Small intestine (tissue), 7 donors: ENCODE results near the gene ZIM2. TPM values are rescaled to one million over a fixed set of nuclear protein-coding genes. Genes with fewer than 3 reads are reported as not detected.
A peak's percentile ranks its signal among the peaks of the same experiment; 100 is the strongest.

Experiments used
- DNase-seq, 2 donors: peaks; one replicate each; pipeline versions ENCODE4 v3.0.0 to v3.0.0-alpha.2; 2013
- FAIRE-seq: peaks from 2 replicates; lab custom pipeline; 2012; peaks lifted over from hg19 to GRCh38; lab: Jason Lieb, UNC
- H3K27ac ChIP-seq, 3 donors: one replicate each; pipeline ENCODE4 v1.5.1; 2013; ENCODE audit warnings: low read length in 2 of 3, mild to moderate bottlenecking in 2 of 3, control low read depth in 1 of 3, inconsistent platforms in 1 of 3, low read depth in 1 of 3, moderate library complexity in 1 of 3
- H3K27me3 ChIP-seq, 3 donors: one replicate each; pipeline ENCODE4 v1.6.1; 2013; ENCODE audit warnings: low read length in 3 of 3, inconsistent platforms in 1 of 3; ENCODE audit not compliant: control insufficient read depth in 3 of 3, insufficient read depth in 3 of 3
- H3K36me3 ChIP-seq, 3 donors: one replicate each; pipeline ENCODE4 v1.6.1; 2013; ENCODE audit warnings: low read length in 3 of 3, inconsistent platforms in 1 of 3, low read depth in 1 of 3, mild to moderate bottlenecking in 1 of 3, moderate library complexity in 1 of 3; ENCODE audit not compliant: control insufficient read depth in 3 of 3, insufficient read depth in 2 of 3
- H3K4me1 ChIP-seq, 3 donors: one replicate each; pipeline ENCODE4 v1.6.1; 2013; ENCODE audit warnings: low read length in 2 of 3, inconsistent platforms in 1 of 3, low read depth in 1 of 3, mild to moderate bottlenecking in 1 of 3, moderate library complexity in 1 of 3; ENCODE audit not compliant: control insufficient read depth in 3 of 3, insufficient read depth in 2 of 3
- H3K4me3 ChIP-seq, 3 donors: one replicate each; pipeline ENCODE4 v1.5.1; 2013; ENCODE audit warnings: low read length in 3 of 3, control low read depth in 1 of 3, inconsistent platforms in 1 of 3, low read depth in 1 of 3, mild to moderate bottlenecking in 1 of 3, moderate library complexity in 1 of 3
- H3K9me3 ChIP-seq, 2 donors: one replicate each; pipeline ENCODE4 v1.6.1; 2013; ENCODE audit warnings: low read depth in 1 of 2, low read length in 1 of 2; ENCODE audit not compliant: control insufficient read depth in 2 of 2, insufficient read depth in 1 of 2
- WGBS, 3 donors: extraction: QIAGEN DNeasy Blood & Tissue Kit; methylation state at CpG; one replicate each; pipeline ENCODE4 v1.1.7; 2013; 5-methylcytosine and 5-hydroxymethylcytosine counted together
- polyA plus RNA-seq, 4 donors: library from polyadenylated mRNA; stranded (reverse) in 3 of 4; unstranded in 1 of 4; fragments of 200-250 nt in 3 of 4; fragments of 120-200 nt in 1 of 4; gene quantifications; one replicate each; pipeline versions ENCODE4 v1.2.1 to v1.2.3, GENCODE V29; 2013
- donor health status: healthy with polysubstance abuse.
- donor health status: control.
- donor health status: control.
- donor health status: Bipolar disorder and iron deficiency.
- donor health status: healthy.

ZIM2 gene
- polyA plus RNA-seq, 4 donors: 0.30 TPM; not detected in 3

- peaks cover 0 to 1% of the 10 kb centered on the region in 2 donors for H3K9me3 ChIP-seq
- peaks cover 0 to 2% (median 0%) of the 10 kb centered on the region in 3 donors for H3K36me3 ChIP-seq
- FAIRE-seq (no peak), DNase-seq (no peak)
- H3K4me3 ChIP-seq: no peak overlapping the region
- no peaks in the 10 kb centered on the region for H3K4me1 ChIP-seq
- WGBS, 3 donors: 55 to 84% (median 69%) methylated on average over 6 of the region's 6 CpGs
- no peaks in the 10 kb centered on the region for H3K27me3 ChIP-seq
- no peak overlapping the region for H3K27ac ChIP-seq
Observed at GRCh38 chr19:56811480-56811879, 29.0 kb downstream of the ZIM2 start.

GRCh38 chr19:56810260-56810659, 30.3 kb downstream of the ZIM2 start:
- Histone ChIP-seq H3K4me3 (no peak overlapping the region), H3K27me3 (no peaks in the 10 kb centered on the region), H3K36me3 (peaks cover 0 to 2% (median 0%) of the 10 kb centered on the region in 3 donors), H3K27ac (no peak overlapping the region), H3K4me1 (no peaks in the 10 kb centered on the region), H3K9me3 (peaks cover 0 to 1% of the 10 kb centered on the region in 2 donors)
- DNase-seq (no peak), FAIRE-seq (no peak)
- 88 to 91% (median 90%) methylated on average over 1 of the region's 1 CpG for WGBS, 3 donors

GRCh38 chr19:56808717-56809392, 31.7 kb downstream of the ZIM2 start:
- Histone ChIP-seq H3K27ac (no peak overlapping the region), H3K27me3 (no peaks in the 10 kb centered on the region), H3K36me3 (no peaks in the 10 kb centered on the region), H3K9me3 (peaks cover 6 to 7% of the 10 kb centered on the region in 2 donors), H3K4me3 (no peak overlapping the region), H3K4me1 (no peaks in the 10 kb centered on the region)
- no peak for DNase-seq
- FAIRE-seq: no peak
- WGBS, 3 donors: 78 to 86% (median 82%) methylated on average over 3 of the region's 3 CpGs

GRCh38 chr19:56806639-56807038, 33.9 kb downstream of the ZIM2 start:
- Histone ChIP-seq H3K27me3 (no peaks in the 10 kb centered on the region), H3K9me3 (peaks cover 7 to 20% of the 10 kb centered on the region in 2 donors), H3K36me3 (no peaks in the 10 kb centered on the region), H3K4me1 (no peaks in the 10 kb centered on the region), H3K4me3 (no peak overlapping the region), H3K27ac (no peak overlapping the region)
- DNase-seq: no peak
- FAIRE-seq: no peak

- DNase-seq: no peak
- Histone ChIP-seq H3K27me3 (no peaks in the 10 kb centered on the region), H3K9me3 (peaks cover 0 to 1% of the 10 kb centered on the region in 2 donors), H3K36me3 (no peaks in the 10 kb centered on the region), H3K4me3 (no peak overlapping the region), H3K27ac (no peak overlapping the region), H3K4me1 (no peaks in the 10 kb centered on the region)
- WGBS, 3 donors: 75 to 77% (median 77%) methylated on average over 4 of the region's 4 CpGs
- FAIRE-seq: no peak
Observed at GRCh38 chr19:56778351-56778750, 62.2 kb downstream of the ZIM2 start.

GRCh38 chr19:56769650-56770049, 70.9 kb downstream of the ZIM2 start:
- WGBS, 3 donors: 86 to 94% (median 86%) methylated on average over 4 of the region's 4 CpGs
- no peaks in the 10 kb centered on the region for H3K36me3 ChIP-seq
- no peak overlapping the region for H3K4me3 ChIP-seq
- no peak overlapping the region for H3K27ac ChIP-seq
- FAIRE-seq: no peak
- no peaks in the 10 kb centered on the region for H3K4me1 ChIP-seq
- H3K27me3 ChIP-seq: no peaks in the 10 kb centered on the region
- H3K9me3 ChIP-seq: peaks cover 2 to 4% of the 10 kb centered on the region in 2 donors
- no peak for DNase-seq

- Histone ChIP-seq H3K27ac (no peak overlapping the region), H3K27me3 (no peaks in the 10 kb centered on the region), H3K36me3 (no peaks in the 10 kb centered on the region), H3K4me1 (no peaks in the 10 kb centered on the region), H3K4me3 (peak overlapping the region in 1 of 3 donors; percentile 54), H3K9me3 (peaks cover 0 to 7% of the 10 kb centered on the region in 2 donors)
- no peak for FAIRE-seq
- 5 to 24% (median 17%) methylated on average over 28 of the region's 28 CpGs for WGBS, 3 donors
- DNase-seq: peak in 1 of 2 donors; percentile 78
Observed at GRCh38 chr19:56765137-56765536, 75.4 kb downstream of the ZIM2 start.

- WGBS, 3 donors: 20 to 56% (median 53%) methylated on average over 1 of the region's 1 CpG
- Histone ChIP-seq H3K4me3 (no peak overlapping the region), H3K27ac (no peak overlapping the region), H3K9me3 (peaks cover 0 to 9% of the 10 kb centered on the region in 2 donors), H3K36me3 (no peaks in the 10 kb centered on the region), H3K27me3 (no peaks in the 10 kb centered on the region), H3K4me1 (no peaks in the 10 kb centered on the region)
- FAIRE-seq (no peak), DNase-seq (no peak)
Observed at GRCh38 chr19:56764196-56764695, 76.3 kb downstream of the ZIM2 start.
